Astrocyte (in vitro differentiated cells and primary cell): ENCODE data around the gene AGBL4. TPM values are rescaled to one million over a fixed set of nuclear protein-coding genes. Genes with fewer than 3 reads are reported as not detected.

ENCODE experiments used
- DNase-seq: peaks from one replicate; pipeline ENCODE4 v3.0.0-alpha.2; 2010; ENCODE audit warnings: low read depth
- FAIRE-seq: peaks from 2 replicates; lab custom pipeline; 2011; peaks lifted over from hg19 to GRCh38; lab: Jason Lieb, UNC
- H2AFZ ChIP-seq: 2 replicates; pipeline ENCODE4 v1.6.0; 2012; ENCODE audit warnings: low read depth, low read length, inconsistent platforms
- H3K27ac ChIP-seq: 2 replicates; pipeline ENCODE4 v1.5.1; 2011; ENCODE audit warnings: low read depth, low read length, inconsistent platforms
- H3K27me3 ChIP-seq: 2 replicates; pipeline ENCODE4 v1.6.0; 2011; ENCODE audit warnings: low read length, inconsistent platforms; ENCODE audit not compliant: insufficient read depth
- H3K36me3 ChIP-seq: 2 replicates; pipeline ENCODE4 v1.5.1; 2011; ENCODE audit warnings: low read length, inconsistent platforms; ENCODE audit not compliant: insufficient read depth
- H3K4me1 ChIP-seq: 2 replicates; pipeline ENCODE4 v1.5.1; 2011; ENCODE audit warnings: low read length, inconsistent platforms; ENCODE audit not compliant: insufficient read depth
- H3K4me2 ChIP-seq: 2 replicates; pipeline ENCODE4 v1.6.0; 2012; ENCODE audit warnings: low read length, inconsistent platforms
- H3K4me3 ChIP-seq: 2 replicates; pipeline ENCODE4 v1.5.1; 2011; ENCODE audit warnings: low read depth, mild to moderate bottlenecking, low read length, inconsistent platforms; ENCODE audit not compliant: insufficient read depth
- H3K79me2 ChIP-seq: 2 replicates; pipeline ENCODE4 v1.6.0; 2012; ENCODE audit warnings: mild to moderate bottlenecking, low read length, inconsistent platforms; ENCODE audit not compliant: insufficient read depth
- H3K9ac ChIP-seq: 2 replicates; pipeline ENCODE4 v1.6.0; 2012; ENCODE audit warnings: mild to moderate bottlenecking, low read length, inconsistent platforms
- H3K9me3 ChIP-seq: 2 replicates; pipeline ENCODE4 v1.5.1; 2012; ENCODE audit warnings: low read depth, mild to moderate bottlenecking, low read length, inconsistent platforms; ENCODE audit not compliant: insufficient read depth
- H4K20me1 ChIP-seq: 2 replicates; pipeline ENCODE4 v1.6.0; 2012; ENCODE audit warnings: low read length, inconsistent platforms; ENCODE audit not compliant: insufficient read depth
- H3K27ac Mint-ChIP-seq: one replicate; pipeline ENCODE4 v1.8.0; 2021; ENCODE audit warnings: mild to moderate bottlenecking, mixed read lengths; ENCODE audit not compliant: unreplicated experiment
- H3K27me3 Mint-ChIP-seq: one replicate; pipeline ENCODE4 v1.8.0; 2021; ENCODE audit warnings: low read depth, mixed read lengths; ENCODE audit not compliant: unreplicated experiment
- H3K36me3 Mint-ChIP-seq: one replicate; pipeline ENCODE4 v1.8.0; 2021; ENCODE audit warnings: low read depth, mixed read lengths; ENCODE audit not compliant: unreplicated experiment
- H3K4me1 Mint-ChIP-seq: one replicate; pipeline ENCODE4 v1.8.0; 2021; ENCODE audit warnings: low read depth, mixed read lengths; ENCODE audit not compliant: unreplicated experiment
- H3K4me3 Mint-ChIP-seq: one replicate; pipeline ENCODE4 v1.8.0; 2021; ENCODE audit warnings: mild to moderate bottlenecking, moderate library complexity, mixed read lengths; ENCODE audit not compliant: unreplicated experiment
- H3K9me3 Mint-ChIP-seq: one replicate; pipeline ENCODE4 v1.8.0; 2021; ENCODE audit warnings: mild to moderate bottlenecking, mixed read lengths; ENCODE audit not compliant: unreplicated experiment
- EZH2 ChIP-seq: IDR thresholded peaks from 2 replicates; pipeline ENCODE4 v1.6.1; 2012; ENCODE audit warnings: mild to moderate bottlenecking, low read length, inconsistent platforms; ENCODE audit not compliant: insufficient read depth
- total RNA-seq: library from RNA; stranded (reverse); gene quantifications from 2 replicates; pipeline ENCODE4 v1.2.1, GENCODE V29; 2021
- TF ChIP-seq, protein P1 (sequence below): IDR thresholded peaks from 2 replicates; pipeline ENCODE4 v1.5.1; 2011; ENCODE audit warnings: low read depth, mild to moderate bottlenecking, inconsistent platforms, low read length, moderate library complexity; ENCODE audit not compliant: insufficient read depth

Gene AGBL4
- total RNA-seq, 1 donor from 2014 or later: not detected

- Histone ChIP-seq H2AFZ (no peak overlapping the region), H3K9me3 (no peaks in the 10 kb centered on the region), H3K36me3 (no peaks in the 10 kb centered on the region), H3K27me3 (no peaks in the 10 kb centered on the region), H3K4me1 (no peaks in the 10 kb centered on the region), H3K27ac (no peak overlapping the region), H3K4me2 (no peak overlapping the region), H3K9ac (no peak overlapping the region), H3K4me3 (no peak overlapping the region), H3K79me2 (no peaks in the 10 kb centered on the region), H4K20me1 (no peaks in the 10 kb centered on the region)
- Mint-ChIP-seq H3K9me3 (peaks cover 3% of the 10 kb centered on the region), H3K27ac (no peak overlapping the region), H3K4me3 (no peak overlapping the region), H3K36me3 (no peaks in the 10 kb centered on the region), H3K27me3 (no peaks in the 10 kb centered on the region), H3K4me1 (no peaks in the 10 kb centered on the region)
- DNase-seq: no peak
- no peak for FAIRE-seq
- TF ChIP-seq, protein P1, sequence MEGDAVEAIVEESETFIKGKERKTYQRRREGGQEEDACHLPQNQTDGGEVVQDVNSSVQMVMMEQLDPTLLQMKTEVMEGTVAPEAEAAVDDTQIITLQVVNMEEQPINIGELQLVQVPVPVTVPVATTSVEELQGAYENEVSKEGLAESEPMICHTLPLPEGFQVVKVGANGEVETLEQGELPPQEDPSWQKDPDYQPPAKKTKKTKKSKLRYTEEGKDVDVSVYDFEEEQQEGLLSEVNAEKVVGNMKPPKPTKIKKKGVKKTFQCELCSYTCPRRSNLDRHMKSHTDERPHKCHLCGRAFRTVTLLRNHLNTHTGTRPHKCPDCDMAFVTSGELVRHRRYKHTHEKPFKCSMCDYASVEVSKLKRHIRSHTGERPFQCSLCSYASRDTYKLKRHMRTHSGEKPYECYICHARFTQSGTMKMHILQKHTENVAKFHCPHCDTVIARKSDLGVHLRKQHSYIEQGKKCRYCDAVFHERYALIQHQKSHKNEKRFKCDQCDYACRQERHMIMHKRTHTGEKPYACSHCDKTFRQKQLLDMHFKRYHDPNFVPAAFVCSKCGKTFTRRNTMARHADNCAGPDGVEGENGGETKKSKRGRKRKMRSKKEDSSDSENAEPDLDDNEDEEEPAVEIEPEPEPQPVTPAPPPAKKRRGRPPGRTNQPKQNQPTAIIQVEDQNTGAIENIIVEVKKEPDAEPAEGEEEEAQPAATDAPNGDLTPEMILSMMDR: no peak
- TF ChIP-seq EZH2: no peak
Observed at GRCh38 chr1:49050041-49050440, 973.7 kb downstream of the AGBL4 start.

DNA sequence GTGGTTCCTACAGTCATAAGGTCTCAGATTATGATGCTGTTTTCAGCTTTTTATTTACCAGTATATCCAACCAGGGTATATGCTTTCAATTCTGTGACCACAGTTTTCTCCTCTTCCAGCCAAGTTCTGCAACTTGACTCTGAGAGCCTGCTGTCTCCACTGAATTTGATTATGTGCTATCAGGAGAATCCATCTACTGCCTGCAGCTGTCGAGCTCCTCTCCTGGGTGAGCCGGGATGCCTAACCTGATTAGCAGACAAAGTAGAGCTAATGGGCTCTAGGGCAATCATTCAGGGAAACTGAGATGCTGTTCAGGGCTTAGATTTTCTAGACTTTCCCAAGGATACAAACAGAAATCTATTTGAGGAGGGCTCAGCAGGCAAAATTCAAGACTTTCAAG is 975.6 kb downstream of the AGBL4 start:
- H3K36me3 Mint-ChIP-seq: no peaks in the 10 kb centered on the region

GRCh38 chr1:49046305-49046704 is 977.4 kb downstream of the AGBL4 start:
- Histone ChIP-seq H2AFZ (no peak overlapping the region), H3K9ac (no peak overlapping the region), H3K79me2 (no peaks in the 10 kb centered on the region), H3K9me3 (no peaks in the 10 kb centered on the region), H3K4me1 (no peaks in the 10 kb centered on the region), H3K4me3 (no peak overlapping the region), H4K20me1 (no peaks in the 10 kb centered on the region), H3K27ac (no peak overlapping the region), H3K36me3 (no peaks in the 10 kb centered on the region), H3K27me3 (no peaks in the 10 kb centered on the region), H3K4me2 (no peak overlapping the region)
- TF ChIP-seq, protein P1: no peak
- TF ChIP-seq EZH2: no peak
- Mint-ChIP-seq H3K27ac (no peak overlapping the region), H3K4me1 (no peaks in the 10 kb centered on the region), H3K4me3 (no peak overlapping the region), H3K9me3 (peaks cover 3% of the 10 kb centered on the region), H3K27me3 (no peaks in the 10 kb centered on the region), H3K36me3 (no peaks in the 10 kb centered on the region)
- DNase-seq (no peak), FAIRE-seq (no peak)

More for the DNA sequence above, 975.6 kb downstream of the AGBL4 start:
- Histone ChIP-seq H3K27me3 (no peaks in the 10 kb centered on the region), H3K27ac (no peak overlapping the region), H3K9me3 (no peaks in the 10 kb centered on the region), H2AFZ (no peak overlapping the region), H3K36me3 (no peaks in the 10 kb centered on the region), H3K79me2 (no peaks in the 10 kb centered on the region), H4K20me1 (no peaks in the 10 kb centered on the region), H3K9ac (no peak overlapping the region), H3K4me2 (no peak overlapping the region), H3K4me1 (no peaks in the 10 kb centered on the region), H3K4me3 (no peak overlapping the region)
- no peaks in the 10 kb centered on the region for H3K4me1 Mint-ChIP-seq
- H3K27me3 Mint-ChIP-seq: no peaks in the 10 kb centered on the region
- no peak for FAIRE-seq
- peaks cover 3% of the 10 kb centered on the region for H3K9me3 Mint-ChIP-seq
- no peak overlapping the region for H3K27ac Mint-ChIP-seq
- no peak for DNase-seq
- no peak overlapping the region for H3K4me3 Mint-ChIP-seq
- no peak for TF ChIP-seq EZH2
- TF ChIP-seq, protein P1: no peak
